ENCODE results near the gene VASN.

Gene VASN

DNA sequence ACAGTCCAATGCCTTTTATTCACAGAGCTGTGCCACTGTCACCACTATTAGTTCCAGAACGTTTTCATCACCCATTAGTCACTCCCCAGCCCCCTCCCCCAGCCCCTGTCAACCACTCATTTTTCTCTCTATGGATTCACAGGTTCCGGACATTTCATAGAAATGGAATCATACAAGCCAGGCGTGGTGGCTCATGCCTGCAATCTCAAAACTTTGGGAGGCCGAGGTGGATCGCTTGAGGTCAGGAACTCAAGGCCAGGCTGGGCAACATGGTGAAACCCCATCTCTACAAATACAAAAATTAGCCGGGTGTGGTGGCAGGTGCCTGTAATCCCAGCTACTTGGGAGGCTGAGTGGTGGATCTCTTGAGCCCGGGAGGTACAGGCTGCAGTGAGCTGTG lies 19.8 kb upstream of the VASN start:
- no peak for TF ChIP-seq FOXP2 (optimal IDR thresholded peaks at IDR 0.05; ENCODE audit: borderline replicate concordance, extremely low read depth, extremely low read length, insufficient read depth)

DNA sequence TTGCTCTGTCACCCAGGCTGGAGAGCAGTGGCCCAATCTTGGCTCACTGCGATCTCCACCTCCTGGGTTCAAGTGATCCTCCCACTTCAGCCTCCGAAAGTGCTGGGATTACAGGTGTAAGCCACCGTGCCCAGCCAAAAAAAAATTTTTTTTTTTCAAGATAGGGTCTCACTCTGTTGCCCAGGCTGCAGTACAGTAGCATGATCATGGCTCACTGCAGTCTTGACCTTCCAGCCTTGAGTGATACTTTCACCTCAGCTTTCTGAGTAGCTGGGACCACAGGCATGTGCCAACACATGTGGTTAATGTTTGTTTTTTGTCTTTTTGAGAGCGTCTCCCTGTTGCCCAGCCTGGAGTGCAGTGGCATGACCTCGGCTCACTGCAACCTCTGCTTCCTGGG lies 18.8 kb upstream of the VASN start:
- no peak for TF ChIP-seq FOXP2 (optimal IDR thresholded peaks at IDR 0.05; ENCODE audit: borderline replicate concordance, extremely low read depth, extremely low read length, insufficient read depth)
- no peak for TF ChIP-seq POLR2AphosphoS5 (IDR thresholded peaks at IDR 0.05; ENCODE audit: low read depth, low read length)
- TF ChIP-seq, protein P1, sequence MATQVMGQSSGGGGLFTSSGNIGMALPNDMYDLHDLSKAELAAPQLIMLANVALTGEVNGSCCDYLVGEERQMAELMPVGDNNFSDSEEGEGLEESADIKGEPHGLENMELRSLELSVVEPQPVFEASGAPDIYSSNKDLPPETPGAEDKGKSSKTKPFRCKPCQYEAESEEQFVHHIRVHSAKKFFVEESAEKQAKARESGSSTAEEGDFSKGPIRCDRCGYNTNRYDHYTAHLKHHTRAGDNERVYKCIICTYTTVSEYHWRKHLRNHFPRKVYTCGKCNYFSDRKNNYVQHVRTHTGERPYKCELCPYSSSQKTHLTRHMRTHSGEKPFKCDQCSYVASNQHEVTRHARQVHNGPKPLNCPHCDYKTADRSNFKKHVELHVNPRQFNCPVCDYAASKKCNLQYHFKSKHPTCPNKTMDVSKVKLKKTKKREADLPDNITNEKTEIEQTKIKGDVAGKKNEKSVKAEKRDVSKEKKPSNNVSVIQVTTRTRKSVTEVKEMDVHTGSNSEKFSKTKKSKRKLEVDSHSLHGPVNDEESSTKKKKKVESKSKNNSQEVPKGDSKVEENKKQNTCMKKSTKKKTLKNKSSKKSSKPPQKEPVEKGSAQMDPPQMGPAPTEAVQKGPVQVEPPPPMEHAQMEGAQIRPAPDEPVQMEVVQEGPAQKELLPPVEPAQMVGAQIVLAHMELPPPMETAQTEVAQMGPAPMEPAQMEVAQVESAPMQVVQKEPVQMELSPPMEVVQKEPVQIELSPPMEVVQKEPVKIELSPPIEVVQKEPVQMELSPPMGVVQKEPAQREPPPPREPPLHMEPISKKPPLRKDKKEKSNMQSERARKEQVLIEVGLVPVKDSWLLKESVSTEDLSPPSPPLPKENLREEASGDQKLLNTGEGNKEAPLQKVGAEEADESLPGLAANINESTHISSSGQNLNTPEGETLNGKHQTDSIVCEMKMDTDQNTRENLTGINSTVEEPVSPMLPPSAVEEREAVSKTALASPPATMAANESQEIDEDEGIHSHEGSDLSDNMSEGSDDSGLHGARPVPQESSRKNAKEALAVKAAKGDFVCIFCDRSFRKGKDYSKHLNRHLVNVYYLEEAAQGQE (IDR thresholded peaks at IDR 0.05; ENCODE audit: insufficient read depth in 1 of 2, low read depth in 2 of 2, low read length in 2 of 2), result no peak
- no peak for TF ChIP-seq TAF1 (IDR thresholded peaks at IDR 0.05; ENCODE audit: borderline replicate concordance, insufficient read depth, low read length)
- TF ChIP-seq SIN3A (IDR thresholded peaks at IDR 0.05; ENCODE audit: borderline replicate concordance, insufficient read depth, low read length), result no peak

DNA sequence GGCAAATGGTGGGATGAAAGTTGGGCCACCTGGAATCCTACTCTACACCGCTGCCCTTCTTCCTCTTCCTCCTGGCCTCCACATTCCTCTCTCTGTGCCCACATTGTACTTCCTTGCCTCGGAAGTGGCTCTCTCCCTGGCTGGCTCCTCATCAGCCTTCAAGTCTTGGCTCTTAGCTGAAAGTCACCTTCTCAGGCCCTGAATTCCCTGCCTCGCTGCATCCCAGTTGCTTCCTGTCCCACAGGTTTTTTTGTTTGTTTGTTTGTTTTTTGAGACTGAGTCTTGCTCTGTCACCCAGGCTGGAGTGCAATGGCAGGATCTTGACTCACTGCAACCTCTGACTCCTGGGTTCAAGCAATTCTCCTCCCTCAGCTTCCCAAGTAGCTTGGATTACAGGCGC lies 18.0 kb upstream of the VASN start:
- TF ChIP-seq FOXP2 (optimal IDR thresholded peaks at IDR 0.05; ENCODE audit: borderline replicate concordance, extremely low read depth, extremely low read length, insufficient read depth), result no peak

DNA sequence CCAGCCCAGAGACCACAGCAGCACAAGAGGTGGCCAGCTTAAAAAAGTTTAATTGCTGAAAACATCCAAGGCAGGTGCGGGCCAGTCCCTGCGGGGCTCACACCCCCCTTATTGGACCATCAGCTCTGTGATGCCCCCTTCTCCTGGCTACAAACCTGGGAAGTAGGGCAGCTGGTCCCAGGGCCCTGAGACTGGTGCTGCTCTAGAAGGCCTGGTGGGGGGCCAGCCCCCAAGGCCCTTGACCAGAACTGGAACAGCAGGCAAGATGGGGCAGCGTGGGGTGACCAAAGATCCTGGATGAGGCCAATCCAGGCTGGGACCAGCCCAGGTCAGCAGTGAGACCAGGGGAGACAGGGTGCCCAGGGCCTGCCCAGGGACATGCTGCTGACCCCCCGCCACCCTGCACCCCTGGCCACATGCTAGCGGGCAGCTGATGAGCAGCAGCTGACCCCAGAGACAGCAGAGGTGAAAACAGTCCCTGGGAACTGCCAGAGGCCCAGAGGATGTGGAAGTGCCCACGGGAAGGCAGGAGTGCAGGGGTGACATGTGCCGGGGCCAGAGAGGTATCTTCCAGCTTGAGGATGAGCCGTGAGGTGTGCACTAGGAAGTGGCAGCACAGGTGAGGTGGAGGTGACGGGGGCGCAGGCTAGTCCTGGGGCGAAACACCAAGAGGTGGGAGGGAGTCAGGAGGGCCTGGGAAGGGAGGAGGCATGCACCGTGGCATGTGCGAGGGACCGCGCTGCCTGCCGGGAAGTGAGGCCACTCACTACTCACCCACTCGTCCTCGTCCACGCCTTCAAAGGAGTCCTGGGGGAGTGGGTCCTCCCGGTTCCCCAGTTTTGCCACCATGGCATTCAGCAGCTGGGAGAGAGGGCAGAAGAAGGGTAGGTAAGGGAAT lies 16.9 kb upstream of the VASN start:
- TF ChIP-seq SIN3A (IDR thresholded peaks at IDR 0.05; ENCODE audit: borderline replicate concordance, insufficient read depth, low read length), result no peak
- no peak for TF ChIP-seq POLR2AphosphoS5 (IDR thresholded peaks at IDR 0.05; ENCODE audit: low read depth, low read length)
- no peak for TF ChIP-seq TAF1 (IDR thresholded peaks at IDR 0.05; ENCODE audit: borderline replicate concordance, insufficient read depth, low read length)
- TF ChIP-seq FOXP2 (optimal IDR thresholded peaks at IDR 0.05; ENCODE audit: borderline replicate concordance, extremely low read depth, extremely low read length, insufficient read depth), result no peak
- TF ChIP-seq, protein P1 (IDR thresholded peaks at IDR 0.05; ENCODE audit: insufficient read depth in 1 of 2, low read depth in 2 of 2, low read length in 2 of 2), result no peak

DNA sequence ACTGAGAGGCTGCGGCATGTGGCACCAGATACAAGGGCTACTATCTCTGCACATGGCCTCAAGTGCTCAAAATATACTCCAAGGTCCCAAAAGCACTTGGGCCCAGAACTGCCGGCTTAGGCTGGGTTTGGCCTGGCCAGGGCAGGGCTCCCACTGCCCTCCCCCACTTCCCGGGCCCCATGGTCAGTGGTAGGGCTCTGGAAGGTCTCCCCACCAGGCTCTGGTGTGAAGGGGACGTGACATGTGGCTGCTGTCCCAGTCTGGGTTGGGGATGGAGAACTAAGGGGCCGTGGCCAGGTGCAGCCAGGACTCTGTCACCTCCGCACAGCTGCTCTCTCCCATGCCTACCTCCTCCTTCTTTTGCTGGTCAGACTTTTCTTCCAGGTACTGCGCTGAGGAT lies 14.8 kb upstream of the VASN start:
- TF ChIP-seq, protein P1 (IDR thresholded peaks at IDR 0.05; ENCODE audit: insufficient read depth in 1 of 2, low read depth in 2 of 2, low read length in 2 of 2), result no peak
- TF ChIP-seq FOXP2 (optimal IDR thresholded peaks at IDR 0.05; ENCODE audit: borderline replicate concordance, extremely low read depth, extremely low read length, insufficient read depth) (no peak), SIN3A (IDR thresholded peaks at IDR 0.05; ENCODE audit: borderline replicate concordance, insufficient read depth, low read length) (no peak), TAF1 (IDR thresholded peaks at IDR 0.05; ENCODE audit: borderline replicate concordance, insufficient read depth, low read length) (no peak), POLR2AphosphoS5 (IDR thresholded peaks at IDR 0.05; ENCODE audit: low read depth, low read length) (no peak)

DNA sequence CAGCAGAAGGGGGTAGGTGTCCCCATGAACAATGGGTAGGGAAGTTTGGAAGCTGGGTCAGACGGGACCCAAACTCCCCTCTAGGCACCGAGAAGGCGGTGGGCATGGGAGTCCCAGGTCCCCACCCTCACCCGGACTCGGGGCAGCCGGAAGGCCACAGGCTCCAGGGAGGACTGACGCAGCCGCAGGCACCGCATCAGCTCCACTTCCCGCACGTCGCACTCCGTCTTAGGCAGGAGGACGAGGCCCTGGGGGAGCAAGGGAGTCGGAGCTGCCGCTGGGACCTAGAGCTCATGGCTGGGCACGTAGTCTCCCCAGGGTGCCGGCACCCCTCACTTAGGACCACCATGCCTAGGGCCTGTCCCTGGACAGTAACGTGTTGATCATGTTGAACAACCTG lies 13.4 kb upstream of the VASN start:
- no peak for TF ChIP-seq FOXP2 (optimal IDR thresholded peaks at IDR 0.05; ENCODE audit: borderline replicate concordance, extremely low read depth, extremely low read length, insufficient read depth)
- no peak for TF ChIP-seq POLR2AphosphoS5 (IDR thresholded peaks at IDR 0.05; ENCODE audit: low read depth, low read length)
- no peak for TF ChIP-seq TAF1 (IDR thresholded peaks at IDR 0.05; ENCODE audit: borderline replicate concordance, insufficient read depth, low read length)
- no peak for TF ChIP-seq SIN3A (IDR thresholded peaks at IDR 0.05; ENCODE audit: borderline replicate concordance, insufficient read depth, low read length)
- TF ChIP-seq, protein P1 (IDR thresholded peaks at IDR 0.05; ENCODE audit: insufficient read depth in 1 of 2, low read depth in 2 of 2, low read length in 2 of 2), result no peak

Measured in PFSK-1 (cell line).